ENCODE measurements around the gene GSTK1.

GSTK1 gene

DNA sequence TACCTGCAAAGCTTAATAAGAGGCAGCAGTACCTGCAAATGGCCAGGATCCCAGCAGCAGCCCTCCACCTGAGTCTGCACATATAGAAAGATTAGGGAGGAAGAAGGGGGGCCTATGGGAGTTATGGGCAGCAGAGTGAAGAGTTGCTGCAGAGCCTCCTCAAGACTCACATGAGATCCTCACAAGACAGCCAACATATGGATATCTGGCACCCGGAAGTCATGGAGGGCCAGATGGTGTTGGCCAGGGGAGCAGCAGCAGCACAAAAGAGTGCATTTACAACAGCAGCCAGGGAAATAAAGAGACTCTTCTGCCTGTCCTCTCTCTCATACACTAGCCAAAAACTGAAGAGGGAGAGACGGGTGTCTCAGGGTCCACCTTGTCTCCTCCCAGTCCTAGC lies 45.4 kb upstream of the GSTK1 start:
- CTCF ChIA-PET: interaction anchor here (0.6 to 5.3 kb wide), 6 partner anchors 10 to 345 kb away, joined by 3 to 148 read pairs (median 10); partner anchors contain the start of gene LLCFC1
- no peak overlapping the region for H3K27ac ChIP-seq (ENCODE audit: extremely low read depth, low read depth, low read length)
- no peaks in the 10 kb centered on the region for H3K9me3 ChIP-seq (ENCODE audit: control insufficient read depth, insufficient read depth, low read depth, low read length)
- H3K36me3 ChIP-seq (ENCODE audit: control insufficient read depth in 2 of 2, insufficient read depth in 1 of 2, low read length in 2 of 2): no peaks in the 10 kb centered on the region
- no peaks in the 10 kb centered on the region for H3K4me1 ChIP-seq (ENCODE audit: control insufficient read depth, insufficient read depth, low read length)
- no peak overlapping the region for H3K4me3 ChIP-seq (ENCODE audit: low read depth, low read length)
- no peak for TF ChIP-seq PRDM4 (tag by site-specific recombination; IDR thresholded peaks at IDR 0.05)
- no peak for TF ChIP-seq ZSCAN18 (tag by site-specific recombination; IDR thresholded peaks at IDR 0.05)
- no peak for TF ChIP-seq ZNF704 (tag by site-specific recombination; IDR thresholded peaks at IDR 0.05)
- TF ChIP-seq, protein P1, sequence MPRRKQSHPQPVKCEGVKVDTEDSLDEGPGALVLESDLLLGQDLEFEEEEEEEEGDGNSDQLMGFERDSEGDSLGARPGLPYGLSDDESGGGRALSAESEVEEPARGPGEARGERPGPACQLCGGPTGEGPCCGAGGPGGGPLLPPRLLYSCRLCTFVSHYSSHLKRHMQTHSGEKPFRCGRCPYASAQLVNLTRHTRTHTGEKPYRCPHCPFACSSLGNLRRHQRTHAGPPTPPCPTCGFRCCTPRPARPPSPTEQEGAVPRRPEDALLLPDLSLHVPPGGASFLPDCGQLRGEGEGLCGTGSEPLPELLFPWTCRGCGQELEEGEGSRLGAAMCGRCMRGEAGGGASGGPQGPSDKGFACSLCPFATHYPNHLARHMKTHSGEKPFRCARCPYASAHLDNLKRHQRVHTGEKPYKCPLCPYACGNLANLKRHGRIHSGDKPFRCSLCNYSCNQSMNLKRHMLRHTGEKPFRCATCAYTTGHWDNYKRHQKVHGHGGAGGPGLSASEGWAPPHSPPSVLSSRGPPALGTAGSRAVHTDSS (tag by site-specific recombination; IDR thresholded peaks at IDR 0.05): no peak
- TF ChIP-seq ZNF157 (tag by site-specific recombination; IDR thresholded peaks at IDR 0.05): no peak
- no peak for TF ChIP-seq ZIC2 (tag by site-specific recombination; IDR thresholded peaks at IDR 0.05)
- TF ChIP-seq, protein P2, sequence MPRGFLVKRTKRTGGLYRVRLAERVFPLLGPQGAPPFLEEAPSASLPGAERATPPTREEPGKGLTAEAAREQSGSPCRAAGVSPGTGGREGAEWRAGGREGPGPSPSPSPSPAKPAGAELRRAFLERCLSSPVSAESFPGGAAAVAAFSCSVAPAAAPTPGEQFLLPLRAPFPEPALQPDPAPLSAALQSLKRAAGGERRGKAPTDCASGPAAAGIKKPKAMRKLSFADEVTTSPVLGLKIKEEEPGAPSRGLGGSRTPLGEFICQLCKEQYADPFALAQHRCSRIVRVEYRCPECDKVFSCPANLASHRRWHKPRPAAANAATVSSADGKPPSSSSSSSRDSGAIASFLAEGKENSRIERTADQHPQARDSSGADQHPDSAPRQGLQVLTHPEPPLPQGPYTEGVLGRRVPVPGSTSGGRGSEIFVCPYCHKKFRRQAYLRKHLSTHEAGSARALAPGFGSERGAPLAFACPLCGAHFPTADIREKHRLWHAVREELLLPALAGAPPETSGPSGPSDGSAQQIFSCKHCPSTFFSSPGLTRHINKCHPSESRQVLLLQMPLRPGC (tag by site-specific recombination; IDR thresholded peaks at IDR 0.05): no peak
- TF ChIP-seq ZNF302 (tag by site-specific recombination; IDR thresholded peaks at IDR 0.05; ENCODE audit: low read depth): no peak
- no peak for TF ChIP-seq IKZF3 (tag by site-specific recombination; IDR thresholded peaks at IDR 0.05)
- TF ChIP-seq, protein P3, sequence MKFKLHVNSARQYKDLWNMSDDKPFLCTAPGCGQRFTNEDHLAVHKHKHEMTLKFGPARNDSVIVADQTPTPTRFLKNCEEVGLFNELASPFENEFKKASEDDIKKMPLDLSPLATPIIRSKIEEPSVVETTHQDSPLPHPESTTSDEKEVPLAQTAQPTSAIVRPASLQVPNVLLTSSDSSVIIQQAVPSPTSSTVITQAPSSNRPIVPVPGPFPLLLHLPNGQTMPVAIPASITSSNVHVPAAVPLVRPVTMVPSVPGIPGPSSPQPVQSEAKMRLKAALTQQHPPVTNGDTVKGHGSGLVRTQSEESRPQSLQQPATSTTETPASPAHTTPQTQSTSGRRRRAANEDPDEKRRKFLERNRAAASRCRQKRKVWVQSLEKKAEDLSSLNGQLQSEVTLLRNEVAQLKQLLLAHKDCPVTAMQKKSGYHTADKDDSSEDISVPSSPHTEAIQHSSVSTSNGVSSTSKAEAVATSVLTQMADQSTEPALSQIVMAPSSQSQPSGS (tag by site-specific recombination; IDR thresholded peaks at IDR 0.05; ENCODE audit: low read depth): no peak
- POLR2A ChIA-PET: no interaction called here

DNA sequence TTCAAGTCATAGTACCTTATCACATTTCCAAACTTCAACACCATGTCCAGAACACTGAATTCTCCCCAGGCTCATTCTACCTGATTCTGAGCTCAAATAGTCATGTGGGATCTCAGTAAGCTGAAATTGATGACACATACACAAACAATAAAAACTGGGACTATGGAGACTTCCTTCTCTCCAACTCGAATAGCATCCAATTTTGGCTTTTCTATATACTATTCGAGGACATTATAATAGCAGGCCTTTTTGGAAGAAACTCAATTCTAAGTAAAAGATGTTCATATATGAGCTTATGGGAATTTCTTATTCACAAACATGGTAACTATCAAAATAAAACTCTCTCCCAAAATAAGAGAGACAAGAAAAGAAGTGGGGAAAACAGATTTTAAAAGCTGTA lies 42.0 kb upstream of the GSTK1 start:
- H3K4me3 ChIP-seq (ENCODE audit: low read depth, low read length): no peak overlapping the region
- CTCF ChIA-PET: interaction anchor here (0.5 to 3.8 kb wide), 8 partner anchors 12 to 370 kb away, joined by 3 to 25 read pairs (median 3); no protein-coding TSS in a partner anchor
- POLR2A ChIA-PET: no interaction called here

More for the DNA sequence above, 42.0 kb upstream of the GSTK1 start:
- H3K27ac ChIP-seq (ENCODE audit: extremely low read depth, low read depth, low read length): no peak overlapping the region
- TF ChIP-seq ZNF157 (tag by site-specific recombination; IDR thresholded peaks at IDR 0.05) (no peak), ZNF324 (tag by site-specific recombination; IDR thresholded peaks at IDR 0.05) (no peak), ZNF521 (tag by site-specific recombination; IDR thresholded peaks at IDR 0.05) (no peak), ZNF362 (tag by site-specific recombination; IDR thresholded peaks at IDR 0.05) (no peak), FEZF1 (tag by site-specific recombination; IDR thresholded peaks at IDR 0.05) (no peak)
- TF ChIP-seq, protein P4, sequence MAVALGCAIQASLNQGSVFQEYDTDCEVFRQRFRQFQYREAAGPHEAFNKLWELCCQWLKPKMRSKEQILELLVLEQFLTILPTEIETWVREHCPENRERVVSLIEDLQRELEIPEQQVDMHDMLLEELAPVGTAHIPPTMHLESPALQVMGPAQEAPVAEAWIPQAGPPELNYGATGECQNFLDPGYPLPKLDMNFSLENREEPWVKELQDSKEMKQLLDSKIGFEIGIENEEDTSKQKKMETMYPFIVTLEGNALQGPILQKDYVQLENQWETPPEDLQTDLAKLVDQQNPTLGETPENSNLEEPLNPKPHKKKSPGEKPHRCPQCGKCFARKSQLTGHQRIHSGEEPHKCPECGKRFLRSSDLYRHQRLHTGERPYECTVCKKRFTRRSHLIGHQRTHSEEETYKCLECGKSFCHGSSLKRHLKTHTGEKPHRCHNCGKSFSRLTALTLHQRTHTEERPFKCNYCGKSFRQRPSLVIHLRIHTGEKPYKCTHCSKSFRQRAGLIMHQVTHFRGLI (tag by site-specific recombination; IDR thresholded peaks at IDR 0.05): no peak
- TF ChIP-seq, protein P5, sequence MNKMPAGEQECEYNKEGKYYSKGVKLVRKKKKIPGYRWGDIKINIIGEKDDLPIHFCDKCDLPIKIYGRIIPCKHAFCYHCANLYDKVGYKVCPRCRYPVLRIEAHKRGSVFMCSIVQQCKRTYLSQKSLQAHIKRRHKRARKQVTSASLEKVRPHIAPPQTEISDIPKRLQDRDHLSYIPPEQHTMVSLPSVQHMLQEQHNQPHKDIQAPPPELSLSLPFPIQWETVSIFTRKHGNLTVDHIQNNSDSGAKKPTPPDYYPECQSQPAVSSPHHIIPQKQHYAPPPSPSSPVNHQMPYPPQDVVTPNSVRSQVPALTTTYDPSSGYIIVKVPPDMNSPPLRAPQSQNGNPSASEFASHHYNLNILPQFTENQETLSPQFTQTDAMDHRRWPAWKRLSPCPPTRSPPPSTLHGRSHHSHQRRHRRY (tag by site-specific recombination; IDR thresholded peaks at IDR 0.05): no peak
- H3K36me3 ChIP-seq (ENCODE audit: control insufficient read depth in 2 of 2, insufficient read depth in 1 of 2, low read length in 2 of 2): no peaks in the 10 kb centered on the region
- no peaks in the 10 kb centered on the region for H3K9me3 ChIP-seq (ENCODE audit: control insufficient read depth, insufficient read depth, low read depth, low read length)
- no peaks in the 10 kb centered on the region for H3K4me1 ChIP-seq (ENCODE audit: control insufficient read depth, insufficient read depth, low read length)

Data from HEK293 (cell line).